Kidney capillary endothelial cell (primary cell): ENCODE measurements around the gene ACVRL1.
A peak's percentile ranks its signal among the peaks of the same experiment; 100 is the strongest.
"Not testable (repeated sequence)": the region's sequence is repeated elsewhere in the genome, so short reads cannot be mapped to it uniquely, and the experiment has no call there.

ENCODE experiments used
- DNase-seq: peaks from one replicate; pipeline ENCODE4 v3.0.0-alpha.2; 2018; ENCODE audit warnings: low spot score

ACVRL1 gene

GRCh38 chr12:51874000-51874399, 33.3 kb upstream of the ACVRL1 start:
- DNase-seq = no peak

- DNase-seq = no peak
These were observed 32.8 kb upstream of the ACVRL1 start for GRCh38 chr12:51874486-51874885.

GRCh38 chr12:51879102-51879501, 28.2 kb upstream of the ACVRL1 start:
- no peak for DNase-seq

GRCh38 chr12:51883295-51883694, 24.0 kb upstream of the ACVRL1 start:
- no peak for DNase-seq

GRCh38 chr12:51883998-51884675, 23.2 kb upstream of the ACVRL1 start:
- no peak for DNase-seq

GRCh38 chr12:51884676-51885229, 22.6 kb upstream of the ACVRL1 start:
- no peak for DNase-seq

- DNase-seq = not testable (repeated sequence)
These were observed 21.8 kb upstream of the ACVRL1 start for GRCh38 chr12:51885294-51886020.

GRCh38 chr12:51886021-51886710, 21.1 kb upstream of the ACVRL1 start:
- peak; percentile 99 for DNase-seq

GRCh38 chr12:51887476-51888315, 19.6 kb upstream of the ACVRL1 start, which contains the start of gene ANKRD33:
TSS of gene ANKRD33 (plus strand) at chr12:51888103. CDS start at chr12:51888187, 84 bp downstream.
- DNase-seq = no peak

- no peak for DNase-seq
These were observed 18.7 kb upstream of the ACVRL1 start for GRCh38 chr12:51888316-51889215.

GRCh38 chr12:51889216-51890132, 17.8 kb upstream of the ACVRL1 start:
- no peak for DNase-seq

- no peak for DNase-seq
These were observed 17.2 kb upstream of the ACVRL1 start for GRCh38 chr12:51890133-51890464.

GRCh38 chr12:51890511-51891171, 16.7 kb upstream of the ACVRL1 start:
- no peak for DNase-seq

- no peak for DNase-seq
These were observed 15.5 kb upstream of the ACVRL1 start for GRCh38 chr12:51891843-51892242.

GRCh38 chr12:51893786-51894185, 13.5 kb upstream of the ACVRL1 start:
- DNase-seq = no peak

GRCh38 chr12:51895378-51896135, 11.7 kb upstream of the ACVRL1 start:
- no peak for DNase-seq

GRCh38 chr12:51896236-51896635, 11.1 kb upstream of the ACVRL1 start:
- no peak for DNase-seq

GRCh38 chr12:51897181-51897580, 10.1 kb upstream of the ACVRL1 start:
- DNase-seq = peak; percentile 81
